HG03520 (cell line): Measurements from ENCODE around the gene OPHN1.
"Not testable (repeated sequence)": the region's sequence is repeated elsewhere in the genome, so short reads cannot be mapped to it uniquely, and the experiment has no call there.

Source experiments
- ATAC-seq: cut with Tn5 transposase; IDR thresholded peaks from one replicate; pipeline ENCODE4 v1.9.1; 2021; ENCODE audit warnings: mild to moderate bottlenecking, moderate library complexity; ENCODE audit not compliant: unreplicated experiment

The OPHN1 gene

DNA sequence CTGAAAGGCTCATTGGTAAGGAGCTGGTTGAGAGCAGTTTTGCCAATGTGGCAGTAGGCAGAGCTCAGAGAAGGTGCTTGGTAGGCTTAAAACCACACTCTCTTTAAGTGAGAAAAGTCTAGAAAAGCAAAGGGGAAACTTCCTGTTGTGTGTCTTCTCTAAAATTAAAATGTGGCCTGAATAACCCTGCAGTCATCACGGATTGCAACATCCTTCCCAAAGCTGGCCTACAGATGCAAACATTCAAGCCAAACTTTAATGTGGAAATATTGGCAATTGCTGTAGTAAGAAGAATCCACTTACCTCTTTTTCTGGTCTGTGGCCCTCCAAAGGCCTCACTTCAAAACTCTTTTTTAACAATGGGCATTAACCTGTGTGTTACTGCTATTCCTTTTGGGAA is 348.5 kb downstream of the OPHN1 start:
- no peak for ATAC-seq

DNA sequence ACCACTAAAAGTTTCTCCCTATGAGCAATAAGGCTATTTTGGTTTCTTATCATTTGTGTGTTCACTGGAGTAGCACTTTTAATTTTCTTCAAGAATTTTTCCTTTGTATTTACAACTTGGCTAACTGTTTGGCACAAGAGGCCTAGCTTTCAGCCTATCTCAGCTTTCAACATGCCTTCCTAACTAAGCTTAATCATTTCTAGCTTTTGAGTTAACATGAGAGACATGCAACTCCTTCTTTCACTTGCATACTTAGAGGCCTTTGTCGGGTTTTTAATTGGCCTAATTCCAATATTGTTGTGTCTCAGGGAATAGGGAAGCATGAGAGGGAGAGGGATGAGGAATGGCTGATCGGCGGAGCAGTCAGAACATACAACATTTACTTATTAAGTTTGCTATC is 349.8 kb downstream of the OPHN1 start:
- ATAC-seq = no peak

DNA sequence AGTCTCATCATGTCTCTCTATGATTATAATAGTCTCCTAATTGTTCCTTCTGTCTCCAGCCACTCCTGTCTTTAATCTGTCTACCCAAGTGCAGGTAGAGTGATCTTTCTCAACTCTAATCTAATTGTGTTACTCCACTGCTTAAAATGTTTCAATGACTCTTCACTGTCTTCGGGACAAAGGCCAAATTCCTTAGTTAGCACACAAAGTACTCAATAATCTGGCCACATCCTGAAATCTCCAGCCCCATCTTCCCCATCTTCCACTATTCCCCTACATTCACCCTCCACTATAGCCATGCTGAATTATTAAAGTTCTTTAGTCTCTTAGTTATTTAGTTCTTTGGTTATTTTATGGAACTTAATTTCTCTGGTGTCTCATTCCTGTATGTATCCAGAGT is 353.3 kb downstream of the OPHN1 start:
- ATAC-seq = no peak

DNA sequence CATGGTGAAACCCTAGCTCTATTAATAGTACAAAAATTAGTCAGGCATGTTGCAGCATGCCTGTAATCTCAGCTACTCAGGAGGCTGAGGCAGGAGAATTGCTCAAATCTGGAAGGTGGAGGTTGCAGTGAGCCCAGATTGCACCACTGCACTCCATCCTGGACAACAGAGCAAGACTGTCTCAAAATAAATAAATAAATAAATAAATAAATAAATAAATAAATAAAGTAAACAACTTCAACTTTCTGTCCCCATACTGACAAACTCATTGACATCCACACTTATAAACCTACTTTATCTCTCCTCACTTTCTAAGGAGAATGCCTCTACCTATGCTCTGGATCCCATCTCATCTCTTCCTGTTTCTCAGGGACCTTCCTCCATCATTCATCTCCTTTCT is 354.5 kb downstream of the OPHN1 start:
- not testable (repeated sequence) for ATAC-seq

DNA sequence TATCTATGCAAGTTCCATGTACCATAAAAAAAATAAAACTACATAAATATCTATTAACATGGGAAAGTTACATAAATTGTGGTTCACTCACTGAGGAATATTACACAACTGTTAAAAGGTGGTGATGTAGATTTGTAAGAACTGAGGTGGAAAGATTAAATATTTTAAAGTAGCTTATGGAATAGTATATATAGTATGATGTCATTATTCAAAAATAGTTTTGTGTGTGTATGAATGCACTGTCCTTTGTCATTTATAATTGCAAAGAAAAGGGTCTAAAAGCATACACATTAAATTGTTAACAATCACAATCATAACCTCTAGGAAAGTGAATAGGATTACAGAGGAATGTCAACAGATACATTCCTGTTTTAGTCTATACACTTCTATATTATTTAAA is 355.9 kb downstream of the OPHN1 start:
- no peak for ATAC-seq

DNA sequence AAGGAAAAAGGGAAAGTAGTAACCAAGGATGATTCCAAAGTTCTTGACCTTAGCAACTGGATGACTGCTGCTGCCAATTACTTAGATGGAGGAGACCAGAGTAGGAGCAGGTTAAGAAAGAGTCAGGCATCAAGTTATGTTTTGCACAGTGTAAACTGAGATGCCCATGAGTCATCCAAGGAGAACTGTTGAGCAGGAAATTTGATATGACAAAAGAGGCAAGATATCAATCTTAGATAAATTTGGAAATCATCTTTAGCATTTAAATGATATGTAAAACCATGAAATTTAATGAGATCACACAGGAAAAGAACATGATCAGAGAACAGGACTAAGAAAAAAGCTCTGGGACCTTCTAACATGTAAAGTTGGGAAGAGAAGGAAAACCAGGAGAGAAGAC is 361.3 kb downstream of the OPHN1 start:
- ATAC-seq = no peak

DNA sequence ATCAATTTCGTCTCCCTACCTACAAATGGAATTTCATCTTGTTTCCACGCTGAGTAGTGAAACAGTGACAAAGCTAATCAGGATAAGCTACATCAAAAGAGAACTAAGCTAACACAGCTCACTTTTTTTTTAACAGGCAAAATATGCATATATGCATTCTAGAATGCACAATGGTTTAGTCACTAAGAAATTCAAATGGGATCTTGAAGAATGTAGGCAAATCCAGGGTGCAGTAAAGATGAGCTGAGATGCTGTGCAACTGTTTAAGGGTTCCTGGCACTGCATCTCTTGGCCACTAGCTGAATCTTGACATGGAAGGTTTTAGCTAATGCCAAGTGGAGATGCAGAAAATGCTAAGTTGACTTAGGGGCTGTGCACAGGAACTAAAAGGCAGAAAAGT is 363.2 kb downstream of the OPHN1 start:
- ATAC-seq = not testable (repeated sequence)

DNA sequence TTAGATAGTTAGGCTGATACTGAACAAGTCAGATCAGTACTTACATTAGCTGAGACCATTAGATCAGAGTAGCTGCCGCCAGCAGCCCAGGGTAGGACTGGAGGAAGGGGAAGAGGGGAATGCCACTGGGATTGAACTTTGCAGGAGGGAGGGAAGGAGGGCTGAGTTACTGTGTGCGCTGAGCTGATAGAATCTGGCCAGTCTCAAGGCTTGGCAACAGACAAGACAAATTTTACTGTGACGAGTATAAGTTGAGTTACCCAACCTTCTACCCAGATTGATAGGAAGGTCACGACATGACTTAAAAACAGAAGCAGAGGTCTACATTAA is 372.1 kb downstream of the OPHN1 start:
- no peak for ATAC-seq

DNA sequence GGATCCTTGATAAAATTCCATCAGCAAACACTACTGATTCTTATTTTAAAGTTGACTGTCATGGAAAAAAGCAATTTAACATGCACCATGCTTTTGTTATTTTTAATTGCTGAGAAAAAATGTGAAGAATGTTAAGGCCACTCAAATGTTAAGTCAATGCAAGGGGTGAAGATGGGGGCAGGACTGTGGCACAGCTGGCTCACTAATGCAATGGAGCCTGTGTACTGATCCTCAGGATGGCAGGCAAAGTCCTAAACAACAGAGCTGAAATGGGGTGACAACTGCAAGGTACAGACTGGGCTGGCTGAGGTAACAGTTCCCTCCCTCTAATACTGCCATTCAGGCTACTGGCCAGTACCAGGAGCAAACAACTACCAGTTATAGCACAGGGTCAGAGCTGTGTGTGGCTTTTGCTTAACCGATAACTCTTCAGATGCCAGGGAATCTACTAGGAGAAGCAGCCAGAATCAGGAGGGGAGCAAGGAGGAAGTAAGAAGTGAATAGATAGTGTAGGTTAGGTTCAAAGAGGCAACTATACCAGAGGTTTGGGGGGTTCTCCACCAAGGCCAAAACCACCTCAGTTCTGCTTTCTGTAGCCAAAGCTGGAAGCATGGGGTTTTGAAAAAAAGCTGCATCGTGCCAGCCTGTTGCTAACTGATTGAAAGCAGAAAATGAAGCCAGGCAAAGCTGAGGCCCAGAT is 372.6 kb downstream of the OPHN1 start:
- ATAC-seq = no peak

DNA sequence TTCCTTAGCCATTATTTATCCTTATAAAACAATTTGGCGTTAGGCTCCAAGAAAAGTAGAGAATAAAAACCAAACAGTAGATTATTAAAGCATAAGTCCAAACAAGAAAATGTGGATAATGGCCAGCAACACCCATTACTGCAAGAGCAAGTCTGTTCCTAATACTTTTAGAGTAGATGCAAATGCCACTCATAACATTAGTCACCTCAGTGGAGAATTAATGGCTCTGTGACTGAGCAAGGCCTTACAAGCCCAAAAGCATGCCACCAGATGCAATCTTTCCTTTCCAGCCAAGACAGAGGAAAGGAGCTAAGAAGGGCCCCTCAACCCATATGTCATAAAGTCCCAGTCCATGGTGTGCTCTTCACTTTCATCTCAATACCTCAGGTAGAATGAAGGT is 373.8 kb downstream of the OPHN1 start:
- ATAC-seq = no peak

DNA sequence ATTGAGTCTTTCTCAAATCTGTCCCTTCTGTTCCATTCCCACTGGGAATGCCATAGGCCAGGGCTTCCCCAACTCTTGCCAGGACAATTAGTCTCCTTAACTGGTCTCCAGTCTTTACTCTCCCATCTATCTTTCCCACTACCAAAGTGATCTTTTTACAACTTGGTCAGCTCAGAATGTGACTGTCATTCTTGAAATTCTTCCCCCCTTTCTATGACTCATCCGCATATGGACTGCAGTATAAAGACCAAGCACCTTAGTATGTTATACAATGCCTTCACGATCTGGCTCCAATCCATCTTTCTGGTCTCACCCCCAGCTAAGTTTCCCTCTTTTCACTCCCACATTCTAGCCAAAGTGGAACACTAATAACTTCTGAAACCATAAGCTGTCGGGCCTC is 383.8 kb downstream of the OPHN1 start:
- ATAC-seq = no peak

DNA sequence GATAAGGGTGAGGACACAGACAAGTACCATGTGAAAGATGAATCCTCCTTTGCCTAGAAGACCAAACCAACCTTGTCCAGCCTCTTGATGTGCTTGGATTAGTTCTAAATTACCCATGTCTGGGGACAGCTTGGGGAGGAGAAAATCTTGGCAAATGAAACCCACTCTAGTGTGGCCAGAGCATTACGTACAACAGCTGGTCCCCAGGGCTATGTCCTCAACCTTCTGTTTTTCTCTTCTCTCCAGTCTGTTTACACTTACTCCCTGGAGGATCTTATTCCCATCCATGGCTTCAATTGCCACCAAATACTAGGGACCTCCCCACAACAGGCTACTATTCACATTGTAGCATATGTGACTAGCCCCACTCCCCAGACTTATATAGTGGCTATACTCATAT is 384.5 kb downstream of the OPHN1 start:
- no peak for ATAC-seq

DNA sequence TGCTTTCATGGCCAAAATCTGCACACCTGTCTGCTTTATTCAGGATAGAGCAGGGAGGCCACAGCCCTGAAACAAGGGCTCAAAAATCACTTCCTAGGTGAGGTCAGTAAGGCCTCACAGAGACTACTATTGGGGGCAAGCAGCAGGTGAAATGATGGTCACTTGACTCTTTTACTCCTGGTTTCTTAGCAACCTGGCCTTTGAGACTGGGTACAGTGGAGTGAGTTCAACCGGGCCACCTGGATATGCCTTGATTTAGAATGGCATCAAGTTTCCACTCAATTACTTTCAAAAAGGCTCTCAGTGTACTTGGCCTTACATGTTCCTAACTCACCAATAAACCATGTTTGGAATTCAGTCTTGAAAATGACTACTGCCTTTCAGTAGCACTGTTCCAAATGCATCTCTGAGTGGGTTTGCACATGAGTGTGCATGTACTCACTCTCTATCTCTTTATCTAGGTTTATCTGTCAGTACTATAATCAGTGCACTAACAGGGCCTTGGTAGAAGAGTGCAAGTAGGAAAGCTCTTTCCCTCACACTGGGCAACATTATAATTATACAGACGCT is 388.2 kb downstream of the OPHN1 start:
- ATAC-seq = no peak

DNA sequence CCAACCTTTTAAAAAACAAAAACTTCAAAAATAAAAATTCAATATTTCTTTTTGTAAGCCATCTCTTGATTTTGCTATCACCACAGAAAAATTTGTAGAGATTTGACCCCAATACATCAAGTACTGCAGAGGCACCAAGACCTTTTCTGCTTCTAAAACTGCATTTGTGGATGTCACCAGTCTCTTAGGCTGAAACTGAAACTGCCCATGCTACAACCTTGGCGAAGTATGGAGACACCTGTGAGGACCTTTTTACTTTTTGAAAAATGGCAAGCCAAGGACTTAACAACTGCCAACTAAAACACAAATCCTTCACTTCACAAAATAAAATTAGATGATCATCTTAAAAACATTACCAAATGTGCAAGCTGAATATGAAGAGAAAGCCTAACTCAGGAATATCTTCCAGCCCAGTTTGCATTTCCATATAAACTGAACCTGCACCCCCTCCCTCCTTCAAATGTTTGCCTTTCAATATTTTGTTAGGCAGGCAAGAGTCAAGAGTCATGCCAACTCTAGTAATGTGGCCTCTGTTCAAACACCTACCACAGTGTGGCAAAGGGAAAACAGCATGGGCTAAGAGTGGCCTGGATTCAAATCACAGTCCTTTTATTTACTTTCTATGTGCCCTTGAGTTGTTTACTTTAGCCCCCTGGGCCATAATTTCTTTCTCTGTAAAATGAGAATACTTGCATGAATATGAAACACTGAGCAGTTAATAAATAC is 389.4 kb downstream of the OPHN1 start:
- ATAC-seq = no peak

DNA sequence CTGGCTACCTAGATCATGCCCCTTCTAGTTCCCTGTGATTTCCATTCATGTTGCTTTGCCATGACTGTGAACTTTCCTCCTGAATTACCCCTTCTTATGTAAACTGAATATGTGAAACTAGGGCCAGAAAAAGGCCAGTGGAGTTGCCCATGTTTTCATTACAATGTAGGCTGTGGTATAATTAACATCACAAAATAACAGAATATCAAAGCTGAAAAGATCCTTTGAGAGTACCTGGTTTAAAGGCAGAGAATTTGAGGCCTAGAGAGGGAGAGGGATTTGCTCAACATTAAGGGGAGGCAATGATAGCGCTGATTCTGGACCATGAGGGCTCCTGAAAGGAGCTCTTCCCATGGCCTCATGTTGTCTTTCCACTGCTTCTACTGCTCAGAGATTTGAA is 392.2 kb downstream of the OPHN1 start:
- ATAC-seq = no peak

DNA sequence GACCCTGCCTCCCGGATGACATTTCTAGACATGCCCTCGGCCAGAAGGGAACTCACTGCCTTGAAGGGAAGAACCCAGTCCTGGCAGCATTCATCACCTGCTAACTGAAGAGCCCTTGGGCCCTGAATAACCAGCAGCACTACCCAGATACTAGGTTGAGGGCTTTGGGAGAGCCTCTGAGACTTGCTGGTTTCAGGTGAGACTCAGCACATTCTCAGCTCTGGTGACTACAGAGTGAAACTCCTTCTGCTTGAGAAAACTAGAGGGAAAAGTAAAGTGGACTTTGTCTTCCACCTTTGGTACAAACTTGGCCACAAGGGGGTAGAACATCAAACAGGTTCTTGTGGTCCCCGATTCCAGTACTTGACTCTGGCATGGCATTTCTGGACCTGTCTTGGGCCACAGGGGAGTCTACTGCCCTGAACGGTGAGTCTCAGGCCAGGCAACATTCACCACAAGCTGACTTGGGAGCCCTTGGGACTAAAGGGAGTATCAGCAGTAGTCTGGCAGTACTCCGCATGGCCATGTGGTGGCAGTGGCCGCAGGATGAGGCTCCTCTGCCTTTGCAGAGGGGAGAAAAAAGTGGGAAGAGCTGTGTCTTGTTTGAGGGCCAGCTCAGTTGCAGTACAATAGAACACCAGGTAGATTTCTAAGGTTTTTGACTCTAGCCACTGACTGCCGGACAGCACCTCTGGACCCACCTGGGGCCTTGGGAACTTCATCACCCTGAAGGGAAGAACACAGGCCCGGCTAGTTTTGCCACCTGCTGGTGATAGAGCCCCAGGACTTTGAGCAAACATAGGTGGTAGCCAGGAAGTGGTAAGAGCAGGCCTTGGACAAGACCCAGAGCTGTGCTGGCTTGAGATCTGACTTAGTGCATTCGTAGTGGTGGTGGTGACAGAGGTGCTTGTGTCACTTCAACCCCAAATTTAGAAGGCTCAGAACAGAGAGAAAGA is 414.8 kb downstream of the OPHN1 start:
- no peak for ATAC-seq

DNA sequence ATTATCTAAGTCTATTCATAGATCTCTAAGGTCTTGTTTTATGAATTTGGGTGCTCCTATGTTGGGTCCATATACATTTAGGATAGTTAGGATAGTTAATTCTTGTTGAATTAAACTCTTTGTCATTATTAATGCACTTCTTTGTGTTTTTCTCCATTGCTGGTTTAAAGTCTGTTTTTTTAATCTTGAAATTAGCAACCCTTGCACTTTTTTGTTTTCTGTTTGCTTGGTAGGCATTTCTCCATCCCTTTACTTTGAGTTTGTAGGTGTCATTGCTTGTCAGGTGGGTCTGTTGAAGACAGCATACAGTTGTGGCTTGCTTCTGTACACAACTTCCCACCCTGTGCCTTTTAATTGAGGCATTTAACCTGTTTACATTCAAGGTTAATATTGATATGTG is 434.8 kb downstream of the OPHN1 start:
- no peak for ATAC-seq
